BLaER1 treated with 17β-estradiol and CSF1 and Interleukin-3, amounts not matched to agents 10 nM and 100 nM (cell line): ENCODE results near the gene WDR37.
"Not testable (repeated sequence)": the region's sequence is repeated elsewhere in the genome, so short reads cannot be mapped to it uniquely, and the experiment has no call there.

Experiments
- H3K27ac ChIP-seq, 11 experiments: shearing (Covaris generic); formaldehyde crosslinking; 2 replicates each; pipeline ENCODE4 v1.8.1; 2022
- H3K27me3 ChIP-seq, 11 experiments: shearing (Covaris generic); formaldehyde crosslinking; 2 replicates each; pipeline ENCODE4 v1.8.1; 2022
- H3K36me3 ChIP-seq, 11 experiments: shearing (Covaris generic); formaldehyde crosslinking; 2 replicates each; pipeline ENCODE4 v1.8.1; 2022
- H3K4me1 ChIP-seq, 10 experiments: shearing (Covaris generic); formaldehyde crosslinking; 2 replicates each; pipeline ENCODE4 v1.8.1; 2022
- H3K4me2 ChIP-seq, 11 experiments: shearing (Covaris generic); formaldehyde crosslinking; 2 replicates each; pipeline ENCODE4 v1.8.1; 2022
- H3K4me3 ChIP-seq, 10 experiments: shearing (Covaris generic); formaldehyde crosslinking; 2 replicates each; pipeline ENCODE4 v1.8.1; 2022
- H3K9ac ChIP-seq, 11 experiments: shearing (Covaris generic); formaldehyde crosslinking; 2 replicates each; pipeline ENCODE4 v1.8.1; 2022
- H3K9me3 ChIP-seq, 11 experiments: shearing (Covaris generic); formaldehyde crosslinking; replicated peaks in 1 of 11; 2 replicates each; pipeline ENCODE4 v1.8.1; 2022
- H4K20me1 ChIP-seq, 11 experiments: shearing (Covaris generic); formaldehyde crosslinking; 2 replicates each; pipeline ENCODE4 v1.8.1; 2022
- Cebpa-rat ChIP-seq, 11 experiments: shearing (Covaris generic); IDR thresholded peaks; 2 replicates each; pipeline ENCODE4 v1.8.1; 2022

Gene WDR37, protein sequence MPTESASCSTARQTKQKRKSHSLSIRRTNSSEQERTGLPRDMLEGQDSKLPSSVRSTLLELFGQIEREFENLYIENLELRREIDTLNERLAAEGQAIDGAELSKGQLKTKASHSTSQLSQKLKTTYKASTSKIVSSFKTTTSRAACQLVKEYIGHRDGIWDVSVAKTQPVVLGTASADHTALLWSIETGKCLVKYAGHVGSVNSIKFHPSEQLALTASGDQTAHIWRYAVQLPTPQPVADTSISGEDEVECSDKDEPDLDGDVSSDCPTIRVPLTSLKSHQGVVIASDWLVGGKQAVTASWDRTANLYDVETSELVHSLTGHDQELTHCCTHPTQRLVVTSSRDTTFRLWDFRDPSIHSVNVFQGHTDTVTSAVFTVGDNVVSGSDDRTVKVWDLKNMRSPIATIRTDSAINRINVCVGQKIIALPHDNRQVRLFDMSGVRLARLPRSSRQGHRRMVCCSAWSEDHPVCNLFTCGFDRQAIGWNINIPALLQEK

DNA sequence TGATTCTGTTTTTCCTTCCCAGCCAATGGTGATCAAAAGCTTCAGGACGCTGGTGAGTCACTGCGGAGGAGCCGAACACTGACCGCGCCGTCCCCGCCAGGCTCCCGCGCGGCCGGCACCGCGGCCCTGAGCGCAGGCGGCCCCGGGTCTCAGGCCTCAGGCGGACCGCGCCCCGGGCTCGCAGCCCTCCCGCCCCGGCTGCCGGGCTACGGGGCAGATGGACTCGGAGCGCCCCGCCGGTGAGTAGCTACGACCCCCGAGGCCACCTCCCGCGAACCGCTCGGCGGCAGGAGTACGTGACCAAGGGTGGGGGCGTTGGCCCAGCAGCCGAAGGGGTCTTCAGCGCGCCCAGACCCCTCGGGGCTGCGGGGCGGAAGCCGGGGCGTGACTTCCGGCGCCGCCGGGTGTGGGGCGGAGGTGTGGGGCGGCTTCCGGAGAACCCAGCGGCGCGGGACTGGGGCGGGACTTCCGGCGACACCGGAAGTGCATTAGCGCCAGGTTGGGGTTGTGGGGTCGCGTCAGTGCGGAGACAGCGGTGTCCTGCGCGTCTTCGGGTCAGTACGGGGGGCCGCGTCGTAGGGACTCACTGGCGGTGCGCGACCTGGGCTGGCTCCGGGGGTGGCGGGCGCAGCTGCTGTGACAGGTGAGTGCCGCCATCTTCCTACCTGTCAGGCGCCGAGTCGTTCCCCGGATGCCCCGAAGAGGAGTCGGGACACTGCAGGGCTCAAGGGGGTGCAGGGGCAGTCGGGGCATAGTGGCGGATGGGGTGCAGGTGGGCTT lies at the start of gene WDR37:
Gene WDR37, plus strand, starts transcription at position 60 of the 780 bp plus-strand sequence. CDS start 15,771 bp downstream, outside the sequence.
- H3K27ac ChIP-seq: peak within 1 kb of the TSS; percentile 96 to 100 (median 99)
- peaks cover 19 to 75% (median 42%) of the 10 kb centered on the region in 11 experiments; a peak in 19 of 22 replicates for H4K20me1 ChIP-seq
- H3K9me3 ChIP-seq: no peaks in the 10 kb centered on the region
- peak within 1 kb of the TSS; percentile 87 to 100 (median 98) for H3K4me3 ChIP-seq
- no peak for TF ChIP-seq Cebpa-rat (IDR thresholded peaks at IDR 0.05)
- H3K36me3 ChIP-seq: peaks cover 30 to 52% (median 46%) of the 10 kb centered on the region in 11 experiments
- no peaks in the 10 kb centered on the region for H3K27me3 ChIP-seq
- H3K9ac ChIP-seq: peak within 1 kb of the TSS; percentile 94 to 100 (median 99)
- H3K4me1 ChIP-seq: peaks cover 65 to 80% (median 75%) of the 10 kb centered on the region in 10 experiments
- peak within 1 kb of the TSS; percentile 89 to 99 (median 92) for H3K4me2 ChIP-seq

DNA sequence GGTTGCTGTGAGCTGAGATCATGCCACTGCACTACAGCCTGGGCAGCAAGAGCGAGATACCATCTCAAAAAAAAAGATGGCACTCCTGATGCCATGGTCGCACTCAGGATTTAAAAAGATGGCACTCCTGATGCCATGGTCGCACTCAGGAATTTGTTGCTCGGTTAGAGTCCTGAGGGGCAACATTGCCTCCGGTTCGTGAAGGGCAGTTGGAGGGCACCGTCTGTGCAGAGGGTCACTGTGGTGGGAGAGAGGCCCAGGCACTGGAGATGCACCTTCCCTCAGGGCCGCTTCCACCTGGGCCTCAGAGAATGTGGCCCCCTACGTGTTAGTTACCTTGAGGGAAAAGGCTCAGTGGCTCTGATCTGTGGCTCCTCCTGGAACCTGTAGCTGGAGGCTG lies 49.6 kb upstream of the WDR37 start:
- Histone ChIP-seq H3K9me3 (peaks cover 5 to 14% (median 11%) of the 10 kb centered on the region in 11 experiments; a peak in 16 of 22 replicates), H3K36me3 (peaks cover 99 to 100% (median 100%) of the 10 kb centered on the region in 11 experiments), H3K27ac (no peak overlapping the region), H3K27me3 (no peaks in the 10 kb centered on the region), H3K4me2 (no peak overlapping the region), H3K4me3 (no peak overlapping the region), H3K4me1 (no peaks in the 10 kb centered on the region; a peak in 1 of 20 replicates), H4K20me1 (peaks cover 27 to 99% (median 89%) of the 10 kb centered on the region in 11 experiments; a peak in 21 of 22 replicates), H3K9ac (no peak overlapping the region)
- no peak for TF ChIP-seq Cebpa-rat (IDR thresholded peaks at IDR 0.05)

DNA sequence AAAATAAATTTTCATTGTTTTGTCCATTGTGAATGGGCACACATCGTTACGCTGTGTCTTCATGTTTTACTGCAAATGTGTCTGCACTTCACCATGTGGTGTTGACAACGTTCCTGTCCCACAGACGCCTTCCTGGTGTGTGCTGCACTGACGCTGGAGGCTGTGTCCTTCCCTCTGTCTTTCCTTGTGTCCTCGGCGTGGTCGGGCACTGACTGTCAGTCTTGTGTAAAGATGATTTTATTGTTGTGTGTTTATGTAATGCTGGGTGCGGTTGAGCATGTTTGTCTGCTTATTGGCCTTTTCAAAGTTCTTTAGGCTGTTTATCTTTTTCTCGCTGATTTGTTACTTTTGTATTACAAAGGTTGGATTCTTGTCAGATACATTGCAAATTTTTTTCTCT lies 48.6 kb upstream of the WDR37 start:
- Histone ChIP-seq H3K4me1 (no peaks in the 10 kb centered on the region; a peak in 1 of 20 replicates), H3K27ac (no peak overlapping the region), H3K27me3 (no peaks in the 10 kb centered on the region), H3K9ac (no peak overlapping the region; a peak in 1 of 22 replicates), H3K36me3 (peaks cover 99 to 100% (median 100%) of the 10 kb centered on the region in 11 experiments), H3K4me2 (no peak overlapping the region), H3K9me3 (peaks cover 0 to 4% (median under 1%) of the 10 kb centered on the region in 11 experiments; a peak in 7 of 22 replicates), H3K4me3 (no peak overlapping the region), H4K20me1 (peaks cover 19 to 99% (median 89%) of the 10 kb centered on the region in 11 experiments; a peak in 21 of 22 replicates)
- TF ChIP-seq Cebpa-rat (IDR thresholded peaks at IDR 0.05): no peak

DNA sequence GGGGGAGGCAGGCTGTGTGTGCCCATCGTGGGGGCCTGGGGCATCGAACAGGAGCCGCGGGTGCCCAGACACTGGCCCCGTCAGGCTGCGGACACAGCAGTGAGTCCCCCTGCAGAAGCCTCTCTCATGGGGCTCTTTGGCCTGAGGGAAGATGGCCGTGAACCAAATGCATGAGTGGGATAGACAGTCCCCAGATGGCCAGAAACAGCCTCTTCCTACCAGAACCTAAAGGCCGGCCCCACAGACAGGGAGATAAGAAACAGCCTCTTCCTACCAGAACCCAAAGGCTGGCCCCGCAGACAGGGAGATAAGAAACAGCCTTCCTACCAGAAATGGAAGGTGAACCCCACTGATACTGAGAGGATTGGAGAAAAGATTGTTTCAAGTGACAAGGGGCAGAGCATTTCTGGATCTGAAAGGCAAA lies 47.1 kb upstream of the WDR37 start:
- H3K4me1 ChIP-seq: no peaks in the 10 kb centered on the region; a peak in 1 of 20 replicates
- no peaks in the 10 kb centered on the region for H3K27me3 ChIP-seq
- no peak overlapping the region for H3K27ac ChIP-seq
- H3K4me3 ChIP-seq: no peak overlapping the region
- no peak overlapping the region for H3K9ac ChIP-seq
- H4K20me1 ChIP-seq: peaks cover 5 to 99% (median 82%) of the 10 kb centered on the region in 11 experiments; a peak in 21 of 22 replicates
- no peak overlapping the region for H3K4me2 ChIP-seq
- TF ChIP-seq Cebpa-rat (IDR thresholded peaks at IDR 0.05): no peak
- H3K36me3 ChIP-seq: peaks cover 98 to 100% (median 100%) of the 10 kb centered on the region in 11 experiments
- no peaks in the 10 kb centered on the region for H3K9me3 ChIP-seq

DNA sequence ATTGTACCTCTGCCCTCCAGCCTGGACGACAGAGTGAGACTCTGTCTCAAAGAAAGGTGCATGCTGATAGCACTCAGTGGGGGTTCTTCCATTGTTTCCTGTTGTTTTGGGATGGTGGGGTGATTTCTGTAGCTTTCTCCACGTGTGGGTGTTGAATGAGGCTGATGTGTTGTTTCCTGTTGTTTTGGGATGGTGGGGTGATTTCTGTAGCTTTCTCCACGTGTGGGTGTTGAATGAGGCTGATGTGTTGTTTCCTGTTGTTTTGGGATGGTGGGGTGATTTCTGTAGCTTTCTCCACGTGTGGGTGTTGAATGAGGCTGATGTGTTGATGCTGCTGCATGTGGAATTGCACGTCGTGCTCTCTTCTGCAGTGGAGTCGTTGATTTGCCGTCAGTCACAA lies 46.2 kb upstream of the WDR37 start:
- H3K27ac ChIP-seq, H3K4me2 ChIP-seq, H3K9ac ChIP-seq, H3K27me3 ChIP-seq, H3K9me3 ChIP-seq, H3K4me1 ChIP-seq, H3K4me3 ChIP-seq: not testable (repeated sequence)
- Histone ChIP-seq H3K36me3 (peaks cover 98 to 100% (median 100%) of the 10 kb centered on the region in 11 experiments), H4K20me1 (peaks cover under 1 to 99% (median 82%) of the 10 kb centered on the region in 11 experiments; a peak in 20 of 22 replicates)

DNA sequence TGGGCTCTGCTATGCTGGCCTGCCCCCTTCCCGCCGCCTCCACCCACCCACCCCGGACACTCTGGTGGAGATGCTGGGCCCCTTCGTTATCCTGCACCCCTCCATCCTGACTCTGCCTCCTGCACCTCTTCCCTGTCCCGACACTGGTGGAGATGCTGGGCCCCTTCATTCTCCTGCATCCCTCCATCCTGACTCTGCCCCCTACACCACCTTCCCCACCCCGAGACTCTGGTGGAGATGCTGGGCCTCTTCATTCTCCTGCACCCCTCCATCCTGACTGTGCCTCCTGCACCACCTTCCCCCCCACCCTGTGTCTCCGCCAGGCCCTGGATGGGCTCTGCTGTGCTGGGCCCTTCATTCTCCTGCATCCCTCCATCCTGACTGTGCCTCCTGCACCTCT lies 45.5 kb upstream of the WDR37 start:
- no peak overlapping the region for H3K9ac ChIP-seq

DNA sequence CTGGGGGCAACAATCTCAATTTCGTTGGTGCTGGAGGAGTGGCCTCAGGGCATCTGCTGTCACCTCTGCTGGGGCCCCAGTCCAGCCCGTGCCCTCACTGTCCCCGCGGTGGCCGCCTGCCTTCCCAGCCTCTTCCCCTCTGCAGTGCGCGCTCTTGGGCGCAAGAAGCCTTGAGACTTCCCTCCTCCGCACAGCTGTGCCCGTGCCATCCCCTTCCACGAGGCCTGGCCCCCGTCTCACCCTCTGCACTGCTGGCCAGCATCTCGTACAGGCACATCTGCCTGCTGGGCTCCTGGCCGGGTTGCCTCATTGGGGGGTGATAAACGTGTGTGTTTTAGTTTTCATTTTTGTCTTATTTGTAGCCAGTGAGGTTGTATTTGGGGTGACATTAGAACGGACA lies 44.5 kb upstream of the WDR37 start:
- no peak overlapping the region for H3K4me3 ChIP-seq
- H3K36me3 ChIP-seq: peaks cover 96 to 100% (median 99%) of the 10 kb centered on the region in 11 experiments
- peaks cover 0 to 99% (median 66%) of the 10 kb centered on the region in 11 experiments; a peak in 21 of 22 replicates for H4K20me1 ChIP-seq
- H3K4me2 ChIP-seq: no peak overlapping the region
- no peaks in the 10 kb centered on the region; a peak in 1 of 20 replicates for H3K4me1 ChIP-seq
- no peaks in the 10 kb centered on the region for H3K9me3 ChIP-seq
- TF ChIP-seq Cebpa-rat (IDR thresholded peaks at IDR 0.05): no peak
- H3K27ac ChIP-seq: no peak overlapping the region
- no peaks in the 10 kb centered on the region for H3K27me3 ChIP-seq
- no peak overlapping the region for H3K9ac ChIP-seq

More for the DNA sequence above, 45.5 kb upstream of the WDR37 start:
- H3K4me1 ChIP-seq: no peaks in the 10 kb centered on the region; a peak in 1 of 20 replicates
- TF ChIP-seq Cebpa-rat (IDR thresholded peaks at IDR 0.05): no peak
- H3K4me3 ChIP-seq: no peak overlapping the region
- peaks cover 96 to 100% (median 99%) of the 10 kb centered on the region in 11 experiments for H3K36me3 ChIP-seq
- no peaks in the 10 kb centered on the region for H3K27me3 ChIP-seq
- H3K27ac ChIP-seq: no peak overlapping the region
- H3K4me2 ChIP-seq: no peak overlapping the region
- no peaks in the 10 kb centered on the region for H3K9me3 ChIP-seq
- H4K20me1 ChIP-seq: peaks cover 0 to 99% (median 76%) of the 10 kb centered on the region in 11 experiments; a peak in 21 of 22 replicates

DNA sequence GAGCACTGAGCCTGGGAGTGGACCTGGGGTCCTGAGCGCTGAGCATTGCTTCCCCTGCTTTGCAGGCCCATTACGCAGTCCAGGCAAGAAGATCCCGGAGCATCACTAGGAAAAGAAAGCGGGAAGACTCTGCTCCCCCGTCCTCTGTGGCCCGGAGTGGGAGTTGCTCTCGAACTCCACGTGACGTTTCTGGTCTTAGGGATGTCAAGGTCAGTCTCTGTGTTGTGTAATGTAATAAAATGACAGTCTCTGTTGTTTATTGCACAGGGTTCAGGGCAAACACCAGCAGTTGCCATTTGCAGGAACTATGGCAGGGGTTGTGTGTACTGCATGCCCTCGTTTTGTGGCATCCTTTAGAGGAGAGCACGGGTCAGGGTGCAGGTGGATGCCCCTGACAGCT lies 40.5 kb upstream of the WDR37 start:
- Histone ChIP-seq H4K20me1 (peaks cover 0 to 82% (median 47%) of the 10 kb centered on the region in 11 experiments; a peak in 19 of 22 replicates), H3K27ac (no peak overlapping the region), H3K4me1 (no peaks in the 10 kb centered on the region), H3K9ac (no peak overlapping the region), H3K27me3 (no peaks in the 10 kb centered on the region), H3K4me3 (no peak overlapping the region), H3K4me2 (no peak overlapping the region), H3K36me3 (peaks cover 92 to 100% (median 96%) of the 10 kb centered on the region in 11 experiments), H3K9me3 (no peaks in the 10 kb centered on the region)
- no peak for TF ChIP-seq Cebpa-rat (IDR thresholded peaks at IDR 0.05)
